OCI-LY7 (cell line): ENCODE results near the gene ADGRG3. TPM values are rescaled to one million over a fixed set of nuclear protein-coding genes. Genes with fewer than 3 reads are reported as not detected.

Source experiments
- BruUV-seq: library from RNA; stranded (reverse); fragments of 400-500 nt; replicated peaks from 2 replicates; lab custom pipeline; 2021; lab: Mats Ljungman, UMichigan
- CTCF ChIA-PET: fragments of 300-600 bp; sonication (Branson Sonifier 250); formaldehyde crosslinking; loops from one replicate; lab custom pipeline; 2022; ENCODE audit warnings: antibody characterized with exemption; ENCODE audit not compliant: unreplicated experiment; lab: Charles Lee
- POLR2A ChIA-PET: fragments of 300-600 bp; sonication (Branson Sonifier 250); formaldehyde crosslinking; loops from one replicate; lab custom pipeline; 2022; ENCODE audit warnings: antibody characterized with exemption; lab: Charles Lee
- DNase-seq: peaks from one replicate; pipeline ENCODE4 v3.0.0-alpha.2; 2015; ENCODE audit warnings: low spot score
- H2AFZ ChIP-seq: fragments of 200-600 bp; sonication (generic), shearing (Covaris generic); 2 replicates; pipeline ENCODE4 v1.6.1; 2014; ENCODE audit warnings: mild to moderate bottlenecking, antibody characterized with exemption, low read length, moderate library complexity
- H3K27ac ChIP-seq: fragments of 200-600 bp; sonication (generic); 2 replicates; pipeline ENCODE4 v1.5.1; 2014; ENCODE audit warnings: mixed run types, low read depth, mild to moderate bottlenecking, moderate library complexity, low read length, inconsistent platforms; ENCODE audit not compliant: poor library complexity, severe bottlenecking
- H3K36me3 ChIP-seq: fragments of 200-600 bp; sonication (generic); 2 replicates; pipeline ENCODE4 v1.6.1; 2014; ENCODE audit warnings: mild to moderate bottlenecking, antibody characterized with exemption, low read length, moderate library complexity, mixed read lengths; ENCODE audit not compliant: insufficient read depth
- H3K4me1 ChIP-seq: fragments of 200-600 bp; sonication (generic); 2 replicates; pipeline ENCODE4 v1.5.1; 2014; ENCODE audit warnings: mild to moderate bottlenecking, low read length; ENCODE audit not compliant: insufficient read depth, poor library complexity, severe bottlenecking
- H3K4me2 ChIP-seq: fragments of 200-600 bp; sonication (generic); 2 replicates; pipeline ENCODE4 v1.6.1; 2014; ENCODE audit warnings: mild to moderate bottlenecking, low read length
- H3K4me3 ChIP-seq: fragments of 200-600 bp; sonication (generic); 2 replicates; pipeline ENCODE4 v1.5.1; 2014; ENCODE audit warnings: mild to moderate bottlenecking, low read depth, low read length; ENCODE audit not compliant: poor library complexity, severe bottlenecking
- H3K79me2 ChIP-seq: fragments of 200-600 bp; sonication (generic); 2 replicates; pipeline ENCODE4 v1.6.1; 2016; ENCODE audit warnings: low read depth, mild to moderate bottlenecking, low read length, moderate library complexity, mixed read lengths; ENCODE audit not compliant: insufficient read depth
- H3K9me2 ChIP-seq: fragments of 200-600 bp; sonication (generic); 2 replicates; pipeline ENCODE4 v1.6.1; 2016; ENCODE audit warnings: mild to moderate bottlenecking, low read length, mixed read lengths; ENCODE audit not compliant: insufficient read depth
- H3K9me3 ChIP-seq: fragments of 200-600 bp; sonication (generic); 2 replicates; pipeline ENCODE4 v1.6.1; 2014; ENCODE audit warnings: mild to moderate bottlenecking, mixed run types, low read length, mixed read lengths
- H4K20me1 ChIP-seq: fragments of 200-600 bp; sonication (generic); 2 replicates; pipeline ENCODE4 v1.6.1; 2014; ENCODE audit warnings: mild to moderate bottlenecking, antibody characterized with exemption, low read length, moderate library complexity, mixed read lengths; ENCODE audit not compliant: insufficient read depth
- EZH2phosphoT487 ChIP-seq: fragments of 200-600 bp; sonication (generic); IDR thresholded peaks from 2 replicates; pipeline ENCODE4 v1.6.1; 2018; ENCODE audit warnings: low read depth, borderline replicate concordance, mild to moderate bottlenecking, mixed run types, antibody characterized with exemption, low read length, moderate library complexity, mixed read lengths
- intact Hi-C: fragments of 100-400 bp; cut with micrococcal nuclease; formaldehyde crosslinking; loops from one replicate; pipeline ENCODE4 v1.10.0; 2022; ENCODE audit not compliant: unreplicated experiment
- total RNA-seq, 2 experiments: library from RNA; depleted of rRNA in 1 of 2; stranded (reverse); fragments of >200 nt in 1 of 2; shearing (Covaris generic) in 1 of 2; gene quantifications; 2 replicates each; pipeline ENCODE4 v1.2.3, GENCODE V29; 2014 to 2022
- TF ChIP-seq, protein P1 (sequence below): fragments of 200-600 bp; sonication (generic); conservative IDR thresholded peaks from 2 replicates; pipeline ENCODE4 v1.5.1; 2014; ENCODE audit warnings: mild to moderate bottlenecking, antibody characterized with exemption, low read length, moderate library complexity, mixed read lengths

The ADGRG3 gene
- total RNA-seq, 2 experiments from 2014 or later: not detected

- Histone ChIP-seq H3K36me3 (no peaks in the 10 kb centered on the region), H3K4me3 (no peak overlapping the region), H3K79me2 (no peaks in the 10 kb centered on the region), H3K4me1 (peaks cover 6% of the 10 kb centered on the region), H4K20me1 (no peaks in the 10 kb centered on the region), H2AFZ (no peak overlapping the region), H3K9me3 (no peaks in the 10 kb centered on the region), H3K9me2 (no peaks in the 10 kb centered on the region), H3K27ac (no peak overlapping the region), H3K4me2 (no peak overlapping the region)
- POLR2A ChIA-PET: interaction anchor here (0.6 kb wide), 1 partner anchor 15 kb away, joined by 3 read pairs; no protein-coding TSS in a partner anchor
- CTCF ChIA-PET: no interaction called here
- DNase-seq: no peak
- intact Hi-C loops: no loop called here
- no peak for TF ChIP-seq EZH2phosphoT487
- TF ChIP-seq, protein P1, sequence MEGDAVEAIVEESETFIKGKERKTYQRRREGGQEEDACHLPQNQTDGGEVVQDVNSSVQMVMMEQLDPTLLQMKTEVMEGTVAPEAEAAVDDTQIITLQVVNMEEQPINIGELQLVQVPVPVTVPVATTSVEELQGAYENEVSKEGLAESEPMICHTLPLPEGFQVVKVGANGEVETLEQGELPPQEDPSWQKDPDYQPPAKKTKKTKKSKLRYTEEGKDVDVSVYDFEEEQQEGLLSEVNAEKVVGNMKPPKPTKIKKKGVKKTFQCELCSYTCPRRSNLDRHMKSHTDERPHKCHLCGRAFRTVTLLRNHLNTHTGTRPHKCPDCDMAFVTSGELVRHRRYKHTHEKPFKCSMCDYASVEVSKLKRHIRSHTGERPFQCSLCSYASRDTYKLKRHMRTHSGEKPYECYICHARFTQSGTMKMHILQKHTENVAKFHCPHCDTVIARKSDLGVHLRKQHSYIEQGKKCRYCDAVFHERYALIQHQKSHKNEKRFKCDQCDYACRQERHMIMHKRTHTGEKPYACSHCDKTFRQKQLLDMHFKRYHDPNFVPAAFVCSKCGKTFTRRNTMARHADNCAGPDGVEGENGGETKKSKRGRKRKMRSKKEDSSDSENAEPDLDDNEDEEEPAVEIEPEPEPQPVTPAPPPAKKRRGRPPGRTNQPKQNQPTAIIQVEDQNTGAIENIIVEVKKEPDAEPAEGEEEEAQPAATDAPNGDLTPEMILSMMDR: no peak
- BruUV-seq: no TSS peak
These were observed 62.9 kb downstream of the ADGRG3 start for GRCh38 chr16:57730771-57731730.

GRCh38 chr16:57732037-57732436 lies 63.9 kb downstream of the ADGRG3 start:
- Histone ChIP-seq H3K4me1 (peaks cover 15% of the 10 kb centered on the region), H3K4me3 (no peak overlapping the region), H3K4me2 (no peak overlapping the region), H3K9me3 (no peaks in the 10 kb centered on the region), H3K9me2 (no peaks in the 10 kb centered on the region), H3K27ac (no peak overlapping the region), H2AFZ (no peak overlapping the region), H4K20me1 (no peaks in the 10 kb centered on the region), H3K36me3 (peaks cover under 1% of the 10 kb centered on the region; the same call in 1 of the 2 replicates), H3K79me2 (no peaks in the 10 kb centered on the region)
- intact Hi-C loops: no loop called here
- ChIA-PET POLR2A (interaction anchor here (0.6 kb wide), 1 partner anchor 14 kb away, joined by 3 read pairs; no protein-coding TSS in a partner anchor), CTCF (no interaction called here)
- BruUV-seq: no TSS peak
- DNase-seq: no peak
- no peak for TF ChIP-seq EZH2phosphoT487
- TF ChIP-seq, protein P1: no peak

- TF ChIP-seq EZH2phosphoT487: no peak
- TF ChIP-seq, protein P1: no peak
- H3K4me1 ChIP-seq: peaks cover 16% of the 10 kb centered on the region
- intact Hi-C loops: no loop called here
- no peak overlapping the region for H3K4me3 ChIP-seq
- ChIA-PET POLR2A (no interaction called here), CTCF (no interaction called here)
- no peak overlapping the region for H3K4me2 ChIP-seq
- H3K79me2 ChIP-seq: no peaks in the 10 kb centered on the region
- H3K9me3 ChIP-seq: no peaks in the 10 kb centered on the region
- H2AFZ ChIP-seq: no peak overlapping the region
- H3K27ac ChIP-seq: no peak overlapping the region
- H3K36me3 ChIP-seq: peaks cover 8% of the 10 kb centered on the region; the same call in 1 of the 2 replicates
- no TSS peak for BruUV-seq
- H4K20me1 ChIP-seq: no peaks in the 10 kb centered on the region
- no peak for DNase-seq
- H3K9me2 ChIP-seq: no peaks in the 10 kb centered on the region
These were observed 64.6 kb downstream of the ADGRG3 start for GRCh38 chr16:57732714-57733113.
